Measurements from ENCODE around the gene PLPPR5. TPM values are rescaled to one million over a fixed set of nuclear protein-coding genes. Genes with fewer than 3 reads are reported as not detected.
"Not testable (repeated sequence)": the region's sequence is repeated elsewhere in the genome, so short reads cannot be mapped to it uniquely, and the experiment has no call there.

PLPPR5 gene
- total RNA-seq, 2 donors from 2014 or later: not detected

DNA sequence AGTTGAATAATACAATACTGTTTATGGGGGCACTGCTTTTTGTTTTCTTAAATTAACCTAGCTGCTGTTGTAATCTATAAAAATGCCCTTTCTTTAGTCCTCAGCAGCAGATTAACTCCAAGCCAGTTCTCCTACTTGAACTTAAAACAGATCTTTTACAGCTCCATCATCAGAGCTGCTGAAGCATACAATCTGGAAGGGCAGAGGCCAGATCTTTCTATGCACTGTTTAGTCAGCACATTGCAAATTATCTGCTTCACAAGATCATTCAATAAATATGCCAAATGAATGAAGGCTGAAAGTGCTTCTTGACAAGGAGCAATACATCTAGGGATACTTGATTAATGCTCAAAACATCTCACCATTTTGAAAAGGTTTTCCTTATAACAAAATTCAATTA is 115.8 kb downstream of the PLPPR5 start:
- H3K36me3 ChIP-seq: no peaks in the 10 kb centered on the region
- no peak overlapping the region for H3K27ac ChIP-seq
- no peaks in the 10 kb centered on the region for H3K9me3 ChIP-seq
- no peak overlapping the region for H3K4me3 ChIP-seq
- TF ChIP-seq, protein P1, sequence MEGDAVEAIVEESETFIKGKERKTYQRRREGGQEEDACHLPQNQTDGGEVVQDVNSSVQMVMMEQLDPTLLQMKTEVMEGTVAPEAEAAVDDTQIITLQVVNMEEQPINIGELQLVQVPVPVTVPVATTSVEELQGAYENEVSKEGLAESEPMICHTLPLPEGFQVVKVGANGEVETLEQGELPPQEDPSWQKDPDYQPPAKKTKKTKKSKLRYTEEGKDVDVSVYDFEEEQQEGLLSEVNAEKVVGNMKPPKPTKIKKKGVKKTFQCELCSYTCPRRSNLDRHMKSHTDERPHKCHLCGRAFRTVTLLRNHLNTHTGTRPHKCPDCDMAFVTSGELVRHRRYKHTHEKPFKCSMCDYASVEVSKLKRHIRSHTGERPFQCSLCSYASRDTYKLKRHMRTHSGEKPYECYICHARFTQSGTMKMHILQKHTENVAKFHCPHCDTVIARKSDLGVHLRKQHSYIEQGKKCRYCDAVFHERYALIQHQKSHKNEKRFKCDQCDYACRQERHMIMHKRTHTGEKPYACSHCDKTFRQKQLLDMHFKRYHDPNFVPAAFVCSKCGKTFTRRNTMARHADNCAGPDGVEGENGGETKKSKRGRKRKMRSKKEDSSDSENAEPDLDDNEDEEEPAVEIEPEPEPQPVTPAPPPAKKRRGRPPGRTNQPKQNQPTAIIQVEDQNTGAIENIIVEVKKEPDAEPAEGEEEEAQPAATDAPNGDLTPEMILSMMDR (IDR thresholded peaks at IDR 0.05): no peak
- no peak for DNase-seq (ENCODE audit: low spot score)
- no peak for ATAC-seq (ENCODE audit: insufficient number of reproducible peaks, low FRiP score, low read depth)
- H3K27me3 ChIP-seq (replicated peaks; ENCODE audit: insufficient read depth): no peaks in the 10 kb centered on the region
- H3K4me1 ChIP-seq (ENCODE audit: control insufficient read depth in 1 of 2, low read depth in 2 of 2): no peaks in the 10 kb centered on the region

DNA sequence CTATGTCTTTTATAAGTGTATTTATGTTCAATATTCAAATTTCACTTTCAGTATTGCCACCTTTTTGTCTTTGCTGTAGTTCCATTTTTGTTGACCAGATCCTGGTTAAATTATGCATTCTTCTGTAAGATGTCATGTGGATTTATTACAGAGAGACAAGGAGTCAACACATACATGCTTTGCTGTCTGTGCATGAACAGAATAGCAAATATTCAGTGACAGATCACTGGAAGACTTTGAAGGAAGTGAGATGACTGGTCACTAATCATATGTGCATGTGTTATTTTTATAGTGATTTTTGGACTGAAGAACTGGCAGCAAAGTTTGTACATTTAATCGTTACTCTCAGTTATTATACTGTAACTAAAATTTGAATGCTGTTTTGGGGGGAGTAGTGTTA is 117.2 kb downstream of the PLPPR5 start:
- no peak for ATAC-seq (ENCODE audit: insufficient number of reproducible peaks, low FRiP score, low read depth)
- TF ChIP-seq, protein P1 (IDR thresholded peaks at IDR 0.05): no peak

DNA sequence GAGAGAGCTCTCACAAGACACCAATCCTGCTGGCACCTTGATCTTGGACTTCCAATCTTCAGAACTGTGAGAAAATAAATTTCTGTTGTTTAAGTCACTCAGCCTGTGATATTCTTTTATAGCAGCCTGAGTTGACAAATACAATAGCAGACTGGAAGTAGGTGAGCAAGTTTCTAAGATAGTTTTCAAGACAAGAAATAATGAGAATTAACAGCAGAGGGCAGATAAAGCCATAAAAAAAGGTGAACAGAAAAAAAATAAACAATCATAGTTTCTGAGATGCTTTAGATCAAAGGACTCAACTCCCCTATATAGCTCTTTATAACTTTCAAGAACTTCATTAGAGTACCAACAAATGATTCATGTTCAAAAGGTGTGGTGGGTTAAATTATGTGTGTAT is 119.8 kb downstream of the PLPPR5 start:
- Histone ChIP-seq H3K4me3 (no peak overlapping the region), H3K36me3 (no peaks in the 10 kb centered on the region), H3K27ac (no peak overlapping the region), H3K4me1 (ENCODE audit: control insufficient read depth in 1 of 2, low read depth in 2 of 2) (no peaks in the 10 kb centered on the region), H3K9me3 (no peaks in the 10 kb centered on the region), H3K27me3 (replicated peaks; ENCODE audit: insufficient read depth) (no peaks in the 10 kb centered on the region)
- ATAC-seq (ENCODE audit: insufficient number of reproducible peaks, low FRiP score, low read depth) (no peak), DNase-seq (ENCODE audit: low spot score) (no peak)
- TF ChIP-seq, protein P1 (IDR thresholded peaks at IDR 0.05): no peak

More for the DNA sequence above, 117.2 kb downstream of the PLPPR5 start:
- Histone ChIP-seq H3K27ac (no peak overlapping the region), H3K4me3 (no peak overlapping the region), H3K4me1 (ENCODE audit: control insufficient read depth in 1 of 2, low read depth in 2 of 2) (no peaks in the 10 kb centered on the region), H3K9me3 (no peaks in the 10 kb centered on the region), H3K27me3 (replicated peaks; ENCODE audit: insufficient read depth) (no peaks in the 10 kb centered on the region), H3K36me3 (no peaks in the 10 kb centered on the region)
- DNase-seq (ENCODE audit: low spot score): no peak

DNA sequence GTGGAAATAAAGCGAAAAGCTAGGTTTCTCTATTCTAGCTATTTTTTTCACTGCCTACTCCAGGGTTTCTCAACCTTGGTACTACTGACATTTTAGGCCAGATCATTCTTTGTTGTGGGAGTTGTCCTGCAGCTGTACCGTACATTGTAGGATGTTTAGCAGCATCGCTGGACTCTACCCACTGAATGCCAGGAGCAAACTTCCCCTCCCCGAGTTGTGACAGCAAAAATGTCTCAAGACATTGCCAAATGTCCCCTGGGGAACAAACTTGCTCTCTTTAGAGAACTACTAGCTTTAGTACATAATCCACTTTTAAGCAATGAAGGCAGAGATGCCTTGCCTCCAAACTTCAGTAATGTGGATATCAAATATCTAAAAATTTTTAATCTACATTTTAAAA is 122.8 kb downstream of the PLPPR5 start:
- TF ChIP-seq, protein P1 (IDR thresholded peaks at IDR 0.05): no peak
- no peak for ATAC-seq (ENCODE audit: insufficient number of reproducible peaks, low FRiP score, low read depth)
- no peaks in the 10 kb centered on the region for H3K4me1 ChIP-seq (ENCODE audit: control insufficient read depth in 1 of 2, low read depth in 2 of 2)

DNA sequence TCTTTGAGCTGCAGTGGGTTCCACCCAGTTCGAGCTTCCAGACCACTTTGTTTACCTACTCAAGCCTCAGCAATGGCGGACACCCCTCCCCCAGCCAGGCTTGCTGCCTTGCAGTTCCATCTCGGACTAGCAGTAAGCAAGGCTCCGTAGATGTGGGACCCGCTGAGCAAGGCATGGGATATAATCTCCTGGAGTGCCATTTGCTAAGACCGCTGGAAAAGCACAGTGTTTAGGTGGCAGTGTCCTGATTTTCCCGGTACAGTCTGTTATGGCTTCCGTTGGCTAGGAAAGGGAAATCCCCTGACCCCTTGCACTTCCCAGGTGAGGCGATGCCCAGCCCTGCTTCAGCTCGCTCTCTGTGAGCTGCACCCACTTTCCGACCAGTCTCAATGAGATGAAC is 123.4 kb downstream of the PLPPR5 start:
- not testable (repeated sequence) for H3K27ac ChIP-seq; ATAC-seq (ENCODE audit: insufficient number of reproducible peaks, low FRiP score, low read depth); H3K4me1 ChIP-seq (ENCODE audit: control insufficient read depth in 1 of 2, low read depth in 2 of 2); DNase-seq (ENCODE audit: low spot score); H3K9me3 ChIP-seq; H3K36me3 ChIP-seq; H3K27me3 ChIP-seq (replicated peaks; ENCODE audit: insufficient read depth); H3K4me3 ChIP-seq

More for the DNA sequence above, 122.8 kb downstream of the PLPPR5 start:
- DNase-seq (ENCODE audit: low spot score): no peak
- no peaks in the 10 kb centered on the region for H3K9me3 ChIP-seq
- no peak overlapping the region for H3K27ac ChIP-seq
- no peak overlapping the region for H3K4me3 ChIP-seq
- H3K36me3 ChIP-seq: no peaks in the 10 kb centered on the region
- H3K27me3 ChIP-seq (replicated peaks; ENCODE audit: insufficient read depth): no peaks in the 10 kb centered on the region

DNA sequence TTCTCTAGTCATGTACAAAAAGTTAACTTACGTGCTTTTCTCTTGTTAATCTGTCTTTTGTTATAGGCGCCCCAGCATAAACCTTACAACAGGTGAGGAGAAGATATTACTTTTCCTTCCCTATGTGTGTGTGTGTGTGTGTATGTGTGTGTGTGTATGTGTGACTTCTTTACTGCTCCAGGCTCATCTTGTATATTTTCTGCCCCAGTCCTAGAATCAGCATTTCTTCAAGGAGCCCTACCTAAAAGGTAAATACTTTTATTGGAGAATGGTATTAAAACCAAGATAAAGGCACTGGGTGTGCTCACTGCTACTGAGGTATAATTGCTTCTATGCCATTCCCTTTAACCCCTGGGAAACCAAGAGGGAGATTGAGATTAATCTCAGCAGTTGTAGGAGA is 129.8 kb downstream of the PLPPR5 start:
- ATAC-seq (ENCODE audit: insufficient number of reproducible peaks, low FRiP score, low read depth) (no peak), DNase-seq (ENCODE audit: low spot score) (no peak)
- no peaks in the 10 kb centered on the region for H3K27me3 ChIP-seq (replicated peaks; ENCODE audit: insufficient read depth)
- no peaks in the 10 kb centered on the region for H3K36me3 ChIP-seq
- H3K9me3 ChIP-seq: no peaks in the 10 kb centered on the region
- no peak overlapping the region for H3K27ac ChIP-seq
- TF ChIP-seq, protein P1 (IDR thresholded peaks at IDR 0.05): no peak
- H3K4me3 ChIP-seq: no peak overlapping the region
- H3K4me1 ChIP-seq (ENCODE audit: control insufficient read depth in 1 of 2, low read depth in 2 of 2): no peaks in the 10 kb centered on the region

Measured in thoracic aorta (tissue), 2 donors.